ENCODE measurements around the gene TTC24.
"Not testable (repeated sequence)": the region's sequence is repeated elsewhere in the genome, so short reads cannot be mapped to it uniquely, and the experiment has no call there.

TTC24 gene

DNA sequence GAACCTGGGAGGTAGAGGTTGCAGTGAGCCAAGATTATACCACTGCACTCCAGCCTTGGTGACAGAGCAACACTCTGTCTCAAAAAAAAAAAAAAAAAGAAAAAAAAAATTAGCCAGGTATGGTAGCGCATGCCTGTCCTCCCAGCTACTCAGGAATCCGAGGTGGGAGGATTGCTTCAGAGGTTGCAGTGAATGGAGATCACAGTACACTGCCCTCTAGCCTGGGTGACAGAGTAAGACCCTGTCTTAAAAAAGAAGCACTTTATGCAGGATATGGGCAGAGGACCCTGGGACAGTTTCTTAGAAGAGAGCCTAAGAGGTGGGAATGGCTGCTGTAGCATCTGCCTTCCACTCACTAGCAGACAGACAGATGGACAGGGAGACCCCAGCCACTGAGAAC, 30.1 kb upstream of the TTC24 start:
- no peak for DNase-seq (ENCODE audit: low spot score)
- TF ChIP-seq, protein P1, sequence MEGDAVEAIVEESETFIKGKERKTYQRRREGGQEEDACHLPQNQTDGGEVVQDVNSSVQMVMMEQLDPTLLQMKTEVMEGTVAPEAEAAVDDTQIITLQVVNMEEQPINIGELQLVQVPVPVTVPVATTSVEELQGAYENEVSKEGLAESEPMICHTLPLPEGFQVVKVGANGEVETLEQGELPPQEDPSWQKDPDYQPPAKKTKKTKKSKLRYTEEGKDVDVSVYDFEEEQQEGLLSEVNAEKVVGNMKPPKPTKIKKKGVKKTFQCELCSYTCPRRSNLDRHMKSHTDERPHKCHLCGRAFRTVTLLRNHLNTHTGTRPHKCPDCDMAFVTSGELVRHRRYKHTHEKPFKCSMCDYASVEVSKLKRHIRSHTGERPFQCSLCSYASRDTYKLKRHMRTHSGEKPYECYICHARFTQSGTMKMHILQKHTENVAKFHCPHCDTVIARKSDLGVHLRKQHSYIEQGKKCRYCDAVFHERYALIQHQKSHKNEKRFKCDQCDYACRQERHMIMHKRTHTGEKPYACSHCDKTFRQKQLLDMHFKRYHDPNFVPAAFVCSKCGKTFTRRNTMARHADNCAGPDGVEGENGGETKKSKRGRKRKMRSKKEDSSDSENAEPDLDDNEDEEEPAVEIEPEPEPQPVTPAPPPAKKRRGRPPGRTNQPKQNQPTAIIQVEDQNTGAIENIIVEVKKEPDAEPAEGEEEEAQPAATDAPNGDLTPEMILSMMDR (IDR thresholded peaks at IDR 0.05; ENCODE audit: extremely low read depth, missing control alignments), result no peak

DNA sequence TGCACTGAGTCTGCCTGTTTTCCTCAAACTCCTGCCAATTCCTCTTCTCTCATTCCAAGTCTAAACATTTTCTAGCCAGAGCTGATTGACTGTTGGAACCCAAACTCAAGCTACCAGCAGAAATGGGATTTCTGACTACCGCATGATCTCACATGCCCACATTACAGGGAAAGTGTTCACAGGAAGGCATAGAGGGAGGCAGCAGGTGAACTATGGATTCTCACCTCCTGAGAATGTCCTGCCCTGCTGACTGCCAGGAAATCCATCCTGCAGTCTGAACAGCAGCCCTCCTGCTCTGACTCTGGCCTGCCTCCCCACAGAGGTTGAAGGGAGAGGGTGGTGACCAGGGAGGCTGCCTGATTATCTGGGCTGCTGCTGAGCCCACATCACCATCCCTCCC, 29.7 kb upstream of the TTC24 start:
- DNase-seq (ENCODE audit: low spot score), result no peak
- TF ChIP-seq, protein P1 (IDR thresholded peaks at IDR 0.05; ENCODE audit: extremely low read depth, missing control alignments), result no peak

DNA sequence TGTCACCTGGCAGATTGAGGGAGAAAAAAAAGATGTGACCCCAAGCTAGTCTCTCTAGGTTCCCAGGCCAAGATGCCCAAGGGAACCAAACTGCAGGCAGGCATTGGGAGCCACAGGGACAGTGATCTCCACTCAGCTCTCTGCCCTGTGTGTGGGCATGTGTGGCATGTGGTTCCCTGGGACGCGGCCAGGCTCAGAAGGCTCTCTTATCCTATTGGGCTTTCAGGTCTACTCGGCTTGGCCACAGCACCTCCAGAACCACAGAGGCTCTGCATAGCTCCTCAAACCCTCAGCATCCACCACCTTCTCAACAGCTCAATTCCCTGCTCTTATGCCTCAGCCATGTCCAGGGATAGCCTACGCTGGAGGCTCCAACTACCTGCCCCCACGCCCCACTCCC, 29.2 kb upstream of the TTC24 start:
- TF ChIP-seq, protein P1 (IDR thresholded peaks at IDR 0.05; ENCODE audit: extremely low read depth, missing control alignments), result no peak
- DNase-seq (ENCODE audit: low spot score), result no peak

DNA sequence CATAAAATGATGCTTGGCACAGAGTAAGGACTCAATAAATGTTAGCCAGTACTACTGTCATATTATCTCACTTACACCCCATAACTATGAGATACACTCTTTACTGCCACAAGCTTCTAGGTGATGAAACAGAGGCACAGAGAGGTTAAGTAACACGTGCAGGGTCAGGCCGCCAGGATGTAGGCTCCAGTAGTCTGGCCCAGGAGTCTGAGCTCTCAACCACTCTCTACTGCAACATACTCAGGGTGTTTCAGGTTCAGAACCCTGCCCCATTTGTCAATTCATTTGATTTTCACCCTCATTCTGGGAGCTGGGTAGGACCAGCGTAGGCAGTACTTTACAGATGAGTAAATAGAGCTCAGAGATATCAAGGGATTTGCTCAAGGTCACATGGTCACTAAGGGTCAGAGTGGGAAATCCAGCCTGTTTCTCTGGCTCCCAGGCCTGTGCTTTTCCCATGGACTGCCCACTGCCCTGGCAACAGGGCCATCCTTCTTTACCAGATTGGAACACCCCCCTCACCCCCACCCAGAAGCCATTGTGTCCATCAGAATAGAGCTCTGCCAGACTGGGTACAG, 28.4 kb upstream of the TTC24 start:
- DNase-seq (ENCODE audit: low spot score), result no peak

DNA sequence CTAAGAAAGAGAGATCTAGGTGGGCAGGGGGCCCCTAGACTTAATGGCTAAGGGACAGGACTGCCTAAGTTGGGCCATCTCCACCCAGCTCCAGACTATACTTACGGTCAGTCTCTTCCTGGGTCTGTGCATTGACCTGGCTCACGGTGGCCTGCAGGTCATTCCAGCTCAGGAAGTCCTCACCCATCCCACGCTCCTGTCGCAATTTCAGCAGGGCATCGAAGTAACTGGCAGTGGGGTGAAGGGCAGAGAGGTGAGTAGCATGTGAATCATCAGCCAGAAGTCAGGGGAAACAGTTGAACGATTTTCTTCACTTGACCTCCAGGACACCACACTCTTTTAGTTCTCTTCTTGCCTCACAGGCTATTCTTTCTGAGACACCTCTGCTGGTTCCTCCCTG, 27.7 kb upstream of the TTC24 start:
- no peak for DNase-seq (ENCODE audit: low spot score)
- TF ChIP-seq, protein P1 (IDR thresholded peaks at IDR 0.05; ENCODE audit: extremely low read depth, missing control alignments), result no peak

More for the DNA sequence above, 28.4 kb upstream of the TTC24 start:
- TF ChIP-seq, protein P1 (IDR thresholded peaks at IDR 0.05; ENCODE audit: extremely low read depth, missing control alignments), result no peak

DNA sequence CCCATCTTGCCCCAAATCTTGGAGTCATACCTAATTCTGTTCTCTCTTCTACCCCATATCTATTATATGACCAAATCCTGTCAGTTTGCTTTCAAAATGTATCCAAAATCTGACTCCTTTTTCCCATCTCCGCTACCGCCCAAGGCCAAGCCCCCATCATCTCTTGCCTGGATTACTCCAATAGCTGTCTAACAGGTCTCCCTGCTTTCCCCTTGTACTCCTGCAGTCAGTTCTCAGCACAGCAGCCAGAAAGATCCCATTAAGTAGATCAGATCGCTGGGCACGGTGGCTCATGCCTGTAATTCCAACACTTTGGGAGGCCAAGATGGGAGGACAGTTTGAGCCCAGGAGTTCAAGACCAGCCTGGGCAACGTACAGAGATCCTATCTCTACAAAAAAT, 27.0 kb upstream of the TTC24 start:
- TF ChIP-seq, protein P1 (IDR thresholded peaks at IDR 0.05; ENCODE audit: extremely low read depth, missing control alignments), result no peak
- no peak for DNase-seq (ENCODE audit: low spot score)

DNA sequence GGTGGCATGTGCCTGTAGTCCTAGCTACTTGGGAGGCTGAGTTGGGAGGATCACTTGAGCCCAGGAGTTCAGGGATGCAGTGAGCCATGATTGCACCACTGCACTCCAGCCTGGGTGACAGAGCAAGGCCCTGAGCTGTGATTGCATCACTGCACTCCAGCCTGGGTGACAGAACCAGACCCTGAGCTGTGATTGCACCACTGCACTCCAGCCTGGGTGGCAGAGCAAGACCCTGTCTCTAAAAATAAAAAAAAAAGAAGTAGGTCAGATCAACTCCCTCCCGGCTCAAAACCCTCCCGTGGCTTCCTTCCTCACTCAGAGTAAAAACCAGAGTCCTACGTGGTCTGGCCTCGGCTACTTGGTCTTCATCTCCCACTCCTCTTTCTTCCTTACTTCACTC, 26.6 kb upstream of the TTC24 start:
- not testable (repeated sequence) for DNase-seq (ENCODE audit: low spot score)

DNA sequence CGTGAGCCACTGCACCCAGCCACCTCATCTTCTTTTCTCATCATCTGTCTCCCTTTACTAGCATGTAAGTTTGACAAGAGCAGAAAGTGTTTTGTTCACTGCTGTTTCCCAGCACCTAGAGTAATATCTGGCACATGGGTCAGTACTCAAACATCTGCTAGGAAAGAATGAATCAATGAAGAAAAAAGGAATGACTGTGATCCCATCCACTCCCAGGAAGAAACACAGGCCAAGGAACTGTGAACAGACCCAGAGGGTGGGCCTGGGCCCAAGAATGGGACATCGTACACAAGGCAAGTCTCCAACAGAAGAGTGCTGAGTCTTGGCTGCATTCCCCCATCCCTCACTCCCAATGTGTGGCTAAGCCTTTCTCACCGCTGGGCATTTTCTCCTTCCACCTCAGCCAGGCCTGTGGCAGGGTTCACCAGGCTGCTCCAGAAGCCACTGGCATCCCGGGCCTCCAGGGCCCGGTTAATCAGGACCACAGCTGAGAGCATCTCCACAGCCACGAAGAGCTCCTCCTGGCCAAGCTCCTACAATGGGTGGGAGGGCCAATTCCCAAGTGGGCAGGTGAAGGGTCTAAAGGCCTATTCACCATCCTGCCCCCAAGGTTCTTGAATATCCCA, 25.6 kb upstream of the TTC24 start:
- TF ChIP-seq, protein P1 (IDR thresholded peaks at IDR 0.05; ENCODE audit: extremely low read depth, missing control alignments), result no peak
- DNase-seq (ENCODE audit: low spot score), result no peak

All from GM20000 (cell line).